GM04503 (cell line): Measurements from ENCODE around the gene TMEM17.
A peak's percentile ranks its signal among the peaks of the same experiment; 100 is the strongest.

ENCODE experiments used
- DNase-seq: peaks from one replicate; pipeline ENCODE4 v3.0.0-alpha.2; 2012; ENCODE audit warnings: low read depth

TMEM17 gene

DNA sequence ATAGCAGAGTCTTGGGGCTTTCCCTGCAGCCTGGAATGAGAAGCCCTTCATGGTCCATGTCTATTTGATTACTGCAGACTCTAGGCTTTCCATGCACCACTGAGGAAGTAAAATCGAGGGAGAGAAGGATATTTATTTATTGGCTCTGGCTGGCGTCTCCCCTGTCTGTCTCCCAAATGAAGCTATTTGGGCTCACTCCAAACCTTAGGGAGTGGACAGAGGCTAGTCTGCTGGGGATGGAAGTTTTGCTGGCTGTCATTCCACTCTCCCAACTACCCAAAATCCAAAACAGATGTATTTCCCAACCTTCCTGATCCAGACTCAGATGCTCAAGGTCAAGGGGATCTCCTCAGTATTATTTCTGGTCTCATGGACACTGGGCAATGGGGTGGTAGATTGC, 33.7 kb downstream of the TMEM17 start:
- no peak for DNase-seq

DNA sequence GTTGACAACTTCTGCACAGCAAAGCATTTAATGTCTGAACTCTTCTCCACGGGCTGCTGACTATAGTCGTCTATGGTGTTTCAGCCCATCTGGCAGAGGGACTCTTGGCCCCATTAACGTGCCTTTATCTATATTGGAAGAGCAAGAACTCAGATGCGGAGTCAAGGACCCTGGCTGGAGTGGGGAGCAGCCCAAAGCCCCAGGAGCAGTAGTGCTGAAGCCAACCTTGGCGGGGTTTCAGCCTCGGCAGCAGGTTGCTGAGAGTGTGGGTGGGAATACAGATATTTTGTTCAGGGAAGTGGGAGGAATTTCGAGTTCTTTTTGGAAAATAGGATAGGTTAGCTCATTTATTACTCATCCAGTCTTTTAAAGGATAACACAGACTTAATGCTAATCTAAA, 34.2 kb downstream of the TMEM17 start:
- no peak for DNase-seq

DNA sequence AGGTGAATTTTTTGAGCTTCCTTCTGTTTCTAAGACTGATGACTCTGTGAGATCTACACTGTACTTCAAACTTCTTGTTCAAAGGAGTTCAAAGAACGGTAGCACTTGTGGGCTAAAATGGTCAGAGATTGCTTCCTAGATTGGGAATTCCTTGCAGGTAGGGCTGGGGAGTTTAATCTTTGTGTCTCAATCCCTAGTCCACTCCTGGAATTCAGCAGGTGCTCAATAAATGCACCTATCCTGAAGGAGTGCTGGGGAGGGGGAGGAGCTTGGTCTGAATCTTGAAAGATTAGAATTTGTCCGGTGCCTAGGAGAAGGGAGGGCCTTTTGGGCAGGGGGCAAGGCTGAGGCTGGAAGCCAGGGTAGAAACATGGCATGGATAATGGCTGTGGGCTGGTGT, 34.6 kb downstream of the TMEM17 start:
- no peak for DNase-seq

DNA sequence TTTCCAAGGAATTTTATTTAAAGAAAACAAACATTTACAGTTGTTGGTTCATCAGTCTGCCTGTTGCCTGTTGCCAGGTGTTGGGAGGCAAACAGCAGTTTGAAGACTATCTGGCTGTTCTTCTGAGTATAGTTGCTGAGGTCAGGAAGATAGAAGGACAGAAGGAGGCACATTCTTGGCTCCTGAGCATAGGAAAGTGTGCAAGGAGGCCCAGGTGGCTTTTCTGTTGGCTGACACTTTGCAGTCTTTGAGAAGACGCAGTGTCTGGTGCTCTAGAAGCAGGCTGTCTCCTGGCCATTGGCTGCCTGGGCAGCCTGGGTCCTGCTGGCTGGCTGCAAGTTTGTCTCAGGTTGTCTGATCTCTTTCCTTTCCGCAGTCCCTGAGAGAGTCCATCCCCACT, 36.4 kb downstream of the TMEM17 start:
- no peak for DNase-seq

DNA sequence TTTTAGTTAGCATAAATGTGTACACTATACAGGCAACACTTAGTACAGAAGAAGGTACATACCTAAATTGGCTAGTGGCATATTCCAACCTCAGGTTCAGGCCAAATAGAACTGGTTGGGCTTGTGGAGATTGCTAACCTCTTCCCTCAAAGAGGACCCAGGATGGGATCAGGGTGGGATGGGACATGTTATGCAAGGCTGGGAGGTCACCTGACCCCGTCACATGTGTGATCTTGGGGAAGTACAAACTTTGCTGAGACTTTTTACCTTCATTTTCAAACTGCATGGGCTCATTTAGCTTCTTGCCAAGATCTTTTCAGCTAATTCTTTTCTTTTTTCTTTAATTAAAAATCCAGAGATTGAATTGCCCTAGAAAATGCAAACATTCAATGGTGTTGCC, 36.9 kb downstream of the TMEM17 start:
- no peak for DNase-seq

DNA sequence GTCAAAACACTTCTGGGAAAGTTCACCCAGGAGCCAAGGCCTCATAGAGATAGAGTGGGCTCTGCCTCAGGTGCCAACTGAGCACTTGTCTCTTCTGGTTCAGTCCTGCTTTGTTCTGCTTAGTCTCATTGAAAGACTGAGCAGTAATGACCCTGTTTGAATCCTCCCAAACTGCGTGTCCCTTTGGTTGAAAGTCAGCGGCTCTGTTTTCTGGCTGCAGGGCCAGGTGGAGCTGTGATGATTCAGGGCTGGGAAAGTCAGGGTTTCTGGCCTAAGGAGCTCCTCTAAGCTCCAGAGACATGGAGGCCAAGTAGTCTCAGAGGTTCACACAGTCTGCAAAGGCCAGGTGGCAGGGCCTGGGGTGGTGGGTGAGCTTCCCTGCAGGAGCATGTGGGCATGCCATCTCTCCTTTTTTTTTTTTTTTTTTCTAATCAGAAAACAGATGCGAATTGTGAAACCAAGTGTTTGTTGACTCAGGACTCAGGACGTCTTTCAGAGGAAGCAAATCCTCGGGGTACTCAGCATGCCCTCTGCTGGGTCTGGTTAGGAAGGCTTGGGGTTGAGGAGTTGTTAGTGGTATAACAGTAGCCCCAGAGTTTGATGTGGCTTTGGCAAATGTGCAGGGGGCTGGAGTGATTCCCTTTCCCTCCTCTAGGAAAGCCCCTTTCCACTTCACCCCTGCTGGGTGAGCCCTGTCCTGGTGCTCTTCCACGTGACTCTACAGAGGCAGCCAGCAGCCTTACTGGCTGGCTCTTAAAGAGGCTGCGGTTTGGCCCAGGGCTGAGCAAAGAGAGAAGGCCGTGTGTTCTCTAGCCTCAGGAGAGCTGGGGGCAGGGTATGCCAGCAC, 38.3 kb downstream of the TMEM17 start:
- DNase-seq = no peak

DNA sequence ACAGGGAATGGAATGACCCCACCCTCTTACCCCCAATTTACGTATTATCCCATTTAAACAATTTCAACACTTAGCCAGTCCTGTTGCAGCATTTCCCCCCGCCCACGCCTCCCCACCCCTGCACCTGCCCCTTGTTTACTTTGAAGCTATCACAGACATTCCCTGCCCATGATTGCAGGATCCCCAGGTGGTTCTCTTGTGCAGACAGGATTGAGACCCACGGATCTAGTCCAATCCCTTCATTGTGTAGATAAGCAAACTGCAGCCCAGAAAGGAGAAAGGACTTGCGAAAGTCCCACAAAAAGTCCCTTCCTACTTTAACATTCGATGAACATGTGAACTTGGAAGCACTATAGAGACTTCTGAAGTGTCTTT, 38.9 kb downstream of the TMEM17 start:
- no peak for DNase-seq

DNA sequence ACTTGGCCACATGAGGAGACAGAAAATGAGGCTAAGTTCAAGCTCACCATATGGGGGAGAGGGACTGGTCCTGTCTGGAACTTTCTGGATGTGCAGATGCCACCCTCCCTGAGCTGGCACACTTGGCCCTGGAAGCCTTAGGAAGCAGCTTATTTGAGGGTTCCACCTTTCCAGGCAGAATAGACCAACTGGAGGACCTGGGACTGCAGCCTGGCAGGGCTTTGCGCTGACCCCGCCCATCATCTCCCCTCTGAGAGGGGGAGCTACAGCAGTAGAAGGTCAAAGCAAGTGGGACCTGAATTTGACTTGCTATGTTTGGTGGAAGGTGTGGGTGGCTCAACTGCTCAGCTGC, 39.5 kb downstream of the TMEM17 start:
- no peak for DNase-seq

DNA sequence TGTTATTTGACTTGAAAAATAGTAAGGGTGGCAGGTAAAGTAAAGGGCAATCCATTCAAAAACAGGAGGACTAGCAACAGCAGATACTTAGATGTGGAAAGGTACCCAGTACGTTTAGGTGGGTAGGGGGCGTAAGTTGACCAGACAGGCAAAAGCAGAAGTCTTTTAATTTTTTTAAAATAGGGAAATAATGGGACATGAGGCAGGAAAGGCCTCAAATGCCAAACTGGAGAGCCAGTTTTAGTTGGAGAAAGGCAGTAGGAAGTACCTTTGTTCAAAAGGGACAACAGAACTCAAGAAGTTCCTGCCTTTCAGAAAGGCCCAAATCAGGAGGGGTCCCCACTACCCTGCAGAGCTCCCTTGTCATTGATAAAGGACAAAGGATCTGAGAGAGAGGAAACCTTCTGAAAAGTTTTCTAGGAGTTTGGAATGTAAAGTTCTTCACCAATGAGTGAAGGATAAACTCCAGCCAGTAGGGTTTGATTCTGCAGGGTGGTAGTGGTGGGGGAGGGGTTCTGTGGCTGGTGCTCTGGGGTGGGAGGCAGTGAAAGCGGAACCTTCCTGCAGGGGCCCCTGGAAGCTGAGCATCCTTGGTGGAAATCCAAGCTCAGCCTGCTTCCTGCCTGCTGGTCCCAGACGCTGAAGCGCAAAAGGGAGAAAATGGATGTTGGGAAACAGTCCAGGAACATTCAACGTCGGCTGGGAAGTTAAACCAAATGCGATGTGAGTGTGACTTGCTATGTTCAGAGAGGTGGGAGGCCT, 40.1 kb downstream of the TMEM17 start:
- no peak for DNase-seq

DNA sequence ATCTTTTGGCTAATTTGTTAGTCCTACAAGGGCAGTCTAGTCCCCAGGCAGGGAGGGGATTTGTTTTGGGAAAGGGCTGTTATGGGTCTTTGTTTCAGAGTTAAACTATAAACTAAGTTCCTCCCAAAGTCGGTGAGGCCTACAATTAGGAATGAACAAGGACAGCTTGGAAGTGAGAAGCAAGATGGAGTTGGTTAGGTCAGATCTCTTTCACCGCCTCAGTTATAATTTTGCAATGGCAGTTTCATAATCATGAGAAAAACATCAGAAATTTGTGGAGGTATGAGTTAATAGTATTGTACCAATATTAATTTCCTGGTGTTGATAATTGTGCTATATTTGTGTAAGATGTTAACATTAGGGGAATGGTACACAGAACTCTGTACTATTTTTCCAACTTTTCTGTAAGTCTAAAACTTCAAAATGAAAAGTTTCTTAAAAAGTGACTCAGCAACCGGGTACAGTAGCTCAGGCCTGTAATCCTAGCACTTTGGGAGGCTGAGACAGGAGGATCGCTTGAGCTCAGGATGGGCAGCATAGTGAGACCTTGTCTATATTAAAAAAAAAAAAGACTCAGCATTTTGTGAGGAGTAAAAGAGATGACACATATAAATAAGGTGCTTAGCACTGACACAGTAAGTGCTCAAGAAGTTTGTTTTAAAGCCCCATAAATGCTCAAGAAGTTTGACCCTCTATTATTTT, 40.8 kb downstream of the TMEM17 start:
- DNase-seq = no peak

DNA sequence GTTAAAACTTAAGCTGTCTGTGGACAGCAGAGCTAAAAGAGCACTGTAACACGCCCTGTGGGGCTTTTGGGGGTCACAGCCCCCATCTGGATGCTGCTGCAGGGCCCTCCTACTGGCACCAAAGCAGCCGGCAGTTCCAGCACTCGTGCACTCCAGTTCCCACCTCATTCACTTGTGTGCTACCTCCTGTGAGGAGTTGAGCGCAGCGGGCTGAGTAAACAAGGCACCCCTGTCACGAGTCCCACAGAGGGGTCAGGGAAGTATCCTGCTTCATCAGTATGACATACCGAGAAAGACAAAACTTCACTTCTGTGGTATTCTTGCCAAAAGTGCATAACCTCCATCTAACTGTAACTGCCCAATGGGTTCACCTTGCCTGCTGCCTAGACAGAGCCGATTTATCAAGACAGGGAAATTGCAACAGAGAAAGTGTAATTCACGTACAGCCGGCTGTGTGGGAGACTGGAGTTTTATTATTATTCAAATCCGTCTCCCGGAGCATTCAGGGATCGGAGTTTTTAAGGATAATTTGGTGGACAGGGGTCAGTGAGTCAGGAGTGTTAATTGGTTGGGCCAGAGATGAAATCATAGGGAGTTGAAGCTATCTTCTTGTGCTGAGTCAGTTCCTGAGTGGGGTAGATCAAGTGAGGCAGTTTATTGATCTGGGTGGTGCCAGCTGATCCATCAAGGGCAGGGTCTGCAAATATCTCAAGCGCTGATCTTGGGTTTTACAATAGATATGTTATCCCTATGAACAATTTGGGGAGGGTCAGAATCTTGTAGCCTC, 41.6 kb downstream of the TMEM17 start:
- no peak for DNase-seq

DNA sequence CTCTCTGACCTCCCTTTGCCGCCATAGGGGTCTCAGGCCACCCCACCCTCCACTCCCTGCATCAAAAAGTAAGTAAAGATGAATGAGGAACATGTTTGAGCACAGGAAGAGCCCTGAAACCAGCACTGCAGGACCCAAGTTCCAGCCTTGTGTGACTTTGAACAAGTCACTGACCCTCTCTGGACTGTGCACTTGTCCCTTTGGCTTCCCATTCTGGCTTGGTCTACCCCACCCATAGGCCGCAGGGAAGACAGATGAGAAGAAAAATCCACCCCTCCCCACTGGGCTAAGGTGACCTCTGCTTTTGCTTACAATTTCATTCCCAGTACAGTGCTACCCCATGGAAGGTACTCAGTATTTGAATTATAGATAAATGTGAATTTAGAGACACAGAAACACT, 43.8 kb downstream of the TMEM17 start:
- no peak for DNase-seq

DNA sequence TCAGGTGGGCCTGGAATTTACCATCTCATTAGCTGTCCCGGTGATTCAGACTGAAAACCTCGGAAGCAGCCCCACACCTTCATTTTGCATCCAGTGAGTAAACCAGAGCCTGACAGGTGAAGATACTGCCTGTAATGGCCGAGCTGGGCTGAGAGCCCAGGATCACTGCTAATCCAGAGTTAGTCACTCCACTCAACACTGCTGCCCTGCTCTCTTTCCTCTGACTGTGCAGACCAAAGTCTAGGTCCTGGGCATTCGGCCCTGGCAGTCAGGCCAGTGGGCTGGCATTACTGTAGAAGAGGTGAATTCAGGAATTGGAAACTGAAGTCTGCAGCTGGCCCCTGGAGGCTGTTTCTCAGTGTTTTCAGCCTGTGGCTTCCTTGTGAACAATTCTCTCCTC, 44.3 kb downstream of the TMEM17 start:
- no peak for DNase-seq

DNA sequence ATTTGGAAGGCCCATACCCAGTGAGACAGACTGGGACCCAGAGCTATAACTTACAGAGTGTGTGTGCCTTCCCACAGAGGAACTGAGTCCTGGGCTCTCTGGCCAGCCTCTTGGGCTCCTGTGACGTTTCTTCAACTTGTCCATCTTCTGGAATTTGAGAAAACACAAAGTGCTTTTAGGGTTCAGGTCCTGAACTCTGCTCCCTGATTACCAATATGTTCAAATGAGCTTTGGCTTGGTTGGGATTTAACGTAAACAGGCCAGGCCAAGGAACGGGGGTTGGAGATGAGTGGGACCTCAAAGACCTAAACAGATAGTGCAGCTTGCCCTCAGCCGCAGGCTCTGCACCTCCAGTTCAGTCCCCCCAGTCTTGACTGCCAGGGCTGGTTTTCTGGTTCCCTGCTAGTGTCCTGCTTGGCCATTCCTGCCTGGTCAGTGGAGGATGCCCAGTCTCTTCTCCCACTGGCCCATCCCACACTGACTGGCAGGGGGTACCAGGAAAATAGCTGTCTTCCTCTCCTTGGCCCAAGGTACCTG, 44.9 kb downstream of the TMEM17 start:
- DNase-seq = no peak

DNA sequence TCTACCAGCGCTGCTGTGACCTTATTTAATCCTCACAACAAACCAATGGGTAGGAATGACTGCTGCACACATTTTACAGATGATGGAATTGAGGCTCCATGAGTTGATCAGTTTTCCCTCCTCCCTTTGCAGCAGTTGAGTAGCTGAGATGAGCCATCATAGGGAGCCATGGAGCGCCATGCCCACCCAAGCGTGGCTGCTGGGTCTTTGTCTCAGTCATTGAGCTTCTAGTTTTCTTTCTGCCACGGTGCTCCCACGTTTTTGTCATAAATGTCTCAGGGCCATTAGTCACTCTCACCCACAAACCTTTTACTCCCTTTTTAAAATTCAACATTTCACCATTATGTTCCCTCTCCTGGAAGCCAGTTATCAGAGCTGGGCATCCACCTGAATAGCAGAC, 45.8 kb downstream of the TMEM17 start:
- no peak for DNase-seq

DNA sequence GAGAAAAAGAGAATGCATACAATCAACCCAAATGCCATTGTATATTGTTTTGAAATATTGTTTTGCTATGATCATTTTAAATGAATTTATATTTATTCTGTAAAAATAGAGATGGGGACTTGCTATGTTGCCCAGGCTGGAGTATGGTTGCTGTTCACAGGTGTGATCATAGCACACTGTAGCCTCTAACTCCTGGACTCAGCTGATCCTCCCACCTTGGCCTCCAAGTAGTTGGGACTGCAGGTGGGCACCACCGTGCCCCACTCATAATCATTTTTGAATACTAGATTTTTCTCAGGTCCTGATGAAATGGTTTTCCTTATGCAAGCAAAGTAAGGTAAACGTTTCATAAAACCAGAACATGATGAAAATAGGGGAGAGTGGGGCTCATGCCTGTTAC, 46.3 kb downstream of the TMEM17 start:
- DNase-seq = no peak

DNA sequence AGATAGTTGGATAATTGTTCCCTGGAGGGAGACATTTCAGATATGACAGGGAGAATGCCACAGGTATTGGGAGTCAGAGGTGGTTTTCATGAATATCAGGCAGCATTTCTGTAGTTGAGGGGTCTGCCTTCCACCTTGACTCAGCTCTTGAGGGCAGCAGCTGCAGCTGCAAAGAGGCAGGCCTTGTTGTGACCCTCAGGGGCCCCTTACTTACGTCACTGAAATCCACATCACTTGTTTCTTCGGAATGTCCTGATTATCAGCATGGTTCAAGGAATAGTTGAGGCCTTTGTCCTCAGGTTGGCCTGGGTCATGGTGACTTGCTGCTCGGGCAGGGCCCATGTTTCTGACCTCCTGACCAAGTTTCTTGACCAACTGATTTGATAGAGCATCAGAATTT, 46.9 kb downstream of the TMEM17 start:
- no peak for DNase-seq

DNA sequence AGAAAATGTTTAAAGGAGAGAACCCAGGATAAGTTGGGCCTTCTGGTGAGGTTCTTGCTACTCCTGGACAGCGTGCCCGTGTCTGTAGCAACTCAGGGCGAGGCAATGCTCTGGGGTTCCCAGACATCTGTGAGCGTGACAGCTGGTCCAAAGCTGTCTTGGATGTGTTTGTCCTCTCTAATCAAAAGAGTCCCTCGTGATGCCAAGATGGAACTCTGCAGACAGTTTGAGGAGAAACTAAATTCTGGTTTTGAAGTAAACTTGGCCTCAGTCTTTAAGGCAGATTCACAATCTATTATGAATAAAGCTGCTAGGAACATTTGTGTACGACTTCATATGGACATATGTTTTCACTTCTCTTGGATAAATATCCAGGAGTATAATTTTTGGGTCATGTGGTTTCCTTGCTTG, 47.3 kb downstream of the TMEM17 start:
- no peak for DNase-seq

DNA sequence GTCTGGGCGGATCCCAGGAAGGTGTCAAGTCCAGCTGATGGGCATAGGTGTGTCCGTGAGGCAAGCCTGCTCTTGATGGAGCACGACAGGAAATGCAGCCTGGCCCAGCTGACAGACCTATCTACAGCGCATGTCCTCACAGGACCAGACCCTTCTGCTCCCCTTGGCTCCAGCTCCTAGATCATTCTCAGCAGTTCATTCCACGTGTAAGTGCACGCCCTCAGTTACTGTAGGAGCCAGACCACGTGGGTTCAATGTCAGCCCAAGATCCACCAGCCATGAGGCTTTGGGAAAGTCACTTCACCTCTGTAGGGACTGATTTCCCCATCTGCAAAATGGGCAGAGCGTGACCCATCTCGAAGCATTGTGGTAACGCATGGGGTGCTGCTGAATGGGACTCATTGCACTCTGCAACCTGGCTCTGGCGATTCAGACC, 47.8 kb downstream of the TMEM17 start:
- no peak for DNase-seq

DNA sequence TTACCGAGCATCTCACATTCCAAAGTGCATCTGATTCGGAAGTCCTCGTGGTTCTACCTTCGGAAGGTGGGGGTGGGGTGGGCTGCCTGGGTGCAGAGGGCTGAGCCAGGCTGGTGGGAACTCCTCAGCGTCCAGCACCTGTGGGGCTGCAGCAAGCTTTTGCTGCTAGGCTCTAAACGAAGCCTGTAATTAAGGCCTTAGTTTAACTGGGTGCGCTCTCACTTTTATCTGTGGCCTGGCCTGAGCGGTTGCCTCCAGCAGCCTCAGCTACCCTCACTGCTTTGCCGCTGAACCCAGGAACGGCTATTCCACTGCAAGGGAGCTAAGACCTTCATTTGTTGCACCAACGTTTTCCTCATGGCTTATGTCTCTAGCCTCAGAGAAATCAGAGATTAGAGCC, 48.4 kb downstream of the TMEM17 start:
- no peak for DNase-seq

DNA sequence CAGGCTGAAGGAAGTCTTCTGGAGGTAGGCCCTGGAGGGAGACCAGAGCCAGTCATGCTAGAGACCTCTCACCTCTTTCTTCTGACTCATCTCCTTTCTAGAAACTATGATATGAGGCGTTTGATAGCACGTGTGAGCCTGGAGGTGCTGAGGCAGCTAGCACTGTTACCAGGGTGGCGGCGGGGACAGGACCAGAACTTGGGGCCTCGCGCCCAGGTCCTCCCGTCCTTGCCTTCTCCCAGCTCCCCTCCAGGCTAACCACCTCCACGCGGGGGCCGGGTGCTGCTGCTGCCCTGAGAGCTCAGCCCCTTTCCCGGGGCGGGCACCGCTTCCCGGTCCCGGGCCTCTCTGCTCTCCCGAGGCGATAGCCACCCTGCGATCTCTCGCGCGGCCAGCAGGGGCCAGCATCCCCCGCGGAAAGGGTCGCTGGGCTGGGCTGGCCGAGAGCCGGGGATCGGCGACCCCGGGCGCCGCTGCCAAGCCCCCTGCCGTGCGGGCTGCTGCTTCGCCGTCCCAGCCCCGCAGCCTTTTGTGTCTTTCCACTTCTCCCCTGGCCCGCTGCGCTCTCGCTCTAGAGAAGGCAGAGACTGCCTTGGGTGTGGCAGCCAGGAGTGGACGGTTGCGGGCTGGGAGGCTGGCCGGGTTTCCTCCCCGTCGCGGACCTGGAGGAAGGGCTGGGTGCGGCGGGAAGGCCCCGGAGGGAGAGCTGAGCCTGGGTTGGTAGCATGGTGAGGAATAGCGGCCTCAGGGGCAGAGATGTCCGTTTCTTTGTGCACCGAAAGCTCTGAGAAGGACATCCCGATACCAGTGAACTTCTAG, 49.1 kb downstream of the TMEM17 start:
- peak; percentile 20 for DNase-seq
